T-helper 1 cell treated with Interleukin-12 subunit alpha and Interleukin-12 subunit beta and Interleukin-4 antibody, amounts not matched to agents 30 ng/mL and 1 ng/mL, for 36 hours (primary cell): Measurements from ENCODE around the gene MTX1. TPM values are rescaled to one million over a fixed set of nuclear protein-coding genes. Genes with fewer than 3 reads are reported as not detected.
"Not testable (repeated sequence)": the region's sequence is repeated elsewhere in the genome, so short reads cannot be mapped to it uniquely, and the experiment has no call there.

Experiments
- intact Hi-C: fragments of 100-400 bp; cut with micrococcal nuclease; formaldehyde crosslinking; loops from one replicate; pipeline ENCODE4 v1.15.1; 2024
- total RNA-seq: library from RNA; stranded (reverse); gene quantifications from 2 replicates; pipeline ENCODE4 v1.2.3, GENCODE V29; 2022

MTX1 gene
- total RNA-seq, 1 donor from 2014 or later, result 43.5 TPM

DNA sequence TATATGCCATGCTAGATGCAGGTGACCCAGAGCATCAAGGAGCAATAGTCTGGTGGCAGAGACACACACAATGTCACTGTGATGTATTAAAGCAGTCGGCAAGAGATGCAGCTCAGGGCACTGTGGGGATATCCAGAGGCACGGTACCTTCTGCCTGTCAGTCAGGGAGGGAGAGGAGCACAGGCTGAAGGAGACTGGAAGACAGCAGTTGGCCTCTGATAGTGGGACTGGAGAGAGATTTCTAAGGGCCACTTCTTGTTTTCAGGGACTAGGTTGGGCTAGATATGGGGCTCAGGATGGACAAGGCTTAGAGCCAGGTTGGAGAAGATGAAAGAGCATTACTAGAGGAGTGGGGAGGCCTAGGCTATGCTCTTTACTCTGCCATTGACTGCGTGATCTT lies 22.8 kb downstream of the MTX1 start:
- intact Hi-C loops, result not testable (repeated sequence)

DNA sequence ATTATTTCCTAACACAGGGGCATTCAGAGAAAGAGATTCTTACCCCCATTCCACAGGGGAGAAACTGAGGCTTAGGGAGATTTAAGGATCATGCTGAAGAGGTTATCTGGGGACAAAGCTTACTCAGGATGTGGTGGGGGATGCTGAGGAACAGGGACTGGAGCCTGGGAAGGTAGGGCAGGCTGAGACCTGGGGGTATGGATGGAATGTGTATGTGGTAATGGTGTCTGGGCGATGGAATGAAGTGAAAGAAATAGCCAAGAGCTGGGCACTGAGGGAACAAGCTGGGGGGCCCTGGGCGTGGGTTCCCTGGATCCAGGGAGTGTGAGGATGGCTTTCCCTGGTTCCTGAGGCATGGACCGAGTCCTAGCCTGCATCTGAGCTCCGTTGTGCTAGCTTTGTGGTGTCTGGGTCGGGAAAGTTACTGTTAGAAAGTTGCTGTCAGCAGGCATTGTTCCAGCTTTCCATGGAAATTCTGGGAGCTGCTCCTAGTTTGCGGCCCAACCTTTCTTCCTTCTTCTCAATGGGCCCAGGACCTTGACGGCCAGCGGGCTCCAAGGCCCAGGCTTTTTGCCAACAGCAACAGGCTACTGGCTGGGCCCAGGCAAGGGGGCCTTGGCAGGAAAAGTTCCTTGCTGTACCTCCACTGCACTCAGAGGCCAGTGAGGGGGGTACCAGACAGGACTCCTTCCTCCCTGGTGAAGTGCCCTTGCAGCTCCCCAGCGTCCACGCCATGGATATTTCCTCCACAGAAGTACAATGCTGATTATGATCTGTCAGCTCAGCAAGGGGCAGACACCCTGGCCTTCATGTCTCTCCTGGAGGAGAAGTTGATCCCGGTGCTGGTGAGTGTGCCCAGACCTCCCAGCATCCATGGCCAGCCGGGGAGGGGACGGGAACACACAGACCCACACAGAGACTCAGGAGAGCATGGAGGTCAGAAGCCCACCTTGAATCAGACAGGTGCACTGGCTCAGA lies 23.8 kb downstream of the MTX1 start:
- intact Hi-C loops, result not testable (repeated sequence)

DNA sequence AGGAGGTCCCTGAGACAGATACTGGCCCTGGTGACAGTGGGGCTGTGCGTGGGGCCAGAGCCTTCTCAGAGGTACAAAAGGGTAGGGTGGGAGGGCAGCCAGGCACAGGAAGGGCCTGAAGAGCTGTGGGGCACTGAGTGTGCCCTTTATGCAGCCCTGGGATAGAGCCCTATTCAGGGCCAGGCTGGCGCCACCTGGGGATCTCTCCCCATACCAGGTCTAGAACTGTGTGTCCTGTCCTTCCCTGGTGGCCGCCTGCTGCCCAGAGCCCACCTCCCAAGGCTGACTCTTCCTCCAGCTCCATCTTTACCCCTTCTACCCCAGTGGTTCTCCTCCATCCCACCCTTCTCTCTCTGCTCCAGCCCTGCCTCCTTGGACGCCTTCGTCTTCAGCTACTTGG lies 25.0 kb downstream of the MTX1 start:
- intact Hi-C loops, result not testable (repeated sequence)

DNA sequence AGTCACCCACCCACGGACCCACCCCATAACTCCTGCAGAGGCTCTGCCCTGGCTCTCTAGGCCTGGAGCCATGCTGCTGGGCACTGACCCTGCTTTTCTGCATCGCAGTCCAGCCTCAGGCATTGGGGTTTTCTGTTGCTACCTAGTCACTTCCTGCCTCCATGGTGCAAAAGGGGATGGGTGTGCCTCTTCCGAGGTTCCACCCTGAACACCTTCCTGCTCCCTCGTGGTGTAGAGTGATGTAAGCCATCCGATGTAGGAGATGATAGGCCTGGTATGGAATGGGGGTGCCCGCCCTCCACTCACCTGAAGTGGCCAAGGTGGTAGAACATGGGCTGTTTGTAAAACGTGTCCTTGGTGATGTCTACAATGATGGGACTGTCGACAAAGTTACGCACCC lies 26.9 kb downstream of the MTX1 start:
- intact Hi-C loops, result not testable (repeated sequence)

DNA sequence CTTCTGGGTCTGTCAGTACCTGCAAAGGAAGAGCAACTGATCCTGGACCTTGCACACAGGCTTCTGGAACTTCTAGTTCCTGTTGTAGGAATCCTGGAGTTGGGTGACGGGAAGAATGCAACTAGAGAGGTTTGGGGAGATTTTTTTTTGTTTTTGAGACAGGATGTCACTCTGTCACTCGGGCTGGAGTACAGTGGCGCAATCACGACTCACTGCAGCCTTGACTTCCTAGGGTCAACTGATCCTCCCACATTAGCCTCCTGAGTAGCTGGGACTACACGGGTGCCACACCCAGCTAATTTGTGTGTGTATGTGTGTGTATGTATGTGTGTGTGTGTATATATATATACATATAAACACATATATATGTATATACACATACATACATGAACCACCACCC lies 28.0 kb downstream of the MTX1 start:
- intact Hi-C loops, result no loop called here

DNA sequence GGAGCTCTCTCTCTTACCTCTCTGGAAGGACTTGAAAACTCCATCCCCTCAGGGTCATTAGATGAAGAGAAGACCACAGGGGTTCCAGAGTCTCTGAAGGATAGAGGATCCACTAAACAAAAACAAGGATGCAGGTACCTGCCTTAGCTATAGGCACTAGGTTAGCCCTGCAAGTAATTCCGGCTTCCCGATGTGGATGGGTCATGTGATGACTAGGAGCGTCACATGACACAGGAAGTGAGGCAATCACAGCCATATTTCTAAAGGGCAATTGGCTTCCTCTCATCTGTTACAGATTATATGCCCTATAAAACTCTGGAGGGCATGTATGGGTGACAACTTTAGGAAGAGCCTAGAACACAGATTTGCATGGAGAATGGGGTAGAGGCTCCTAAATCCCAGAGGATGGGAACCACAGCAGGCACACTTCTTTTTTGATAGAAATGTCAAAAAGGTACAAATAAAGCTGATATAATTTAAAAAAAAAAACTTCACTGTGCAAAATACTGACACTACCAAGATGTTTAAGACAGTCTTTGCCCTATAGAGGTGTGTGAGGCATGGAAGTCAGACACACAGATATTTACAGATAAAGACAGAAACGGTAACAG lies 32.7 kb downstream of the MTX1 start:
- intact Hi-C loops, result loop anchor here (1.0 to 5.0 kb wide), 5 partner anchors 14 to 811 kb away; partner anchors contain the start of genes ENTREP3, LAMTOR2 and UBQLN4

DNA sequence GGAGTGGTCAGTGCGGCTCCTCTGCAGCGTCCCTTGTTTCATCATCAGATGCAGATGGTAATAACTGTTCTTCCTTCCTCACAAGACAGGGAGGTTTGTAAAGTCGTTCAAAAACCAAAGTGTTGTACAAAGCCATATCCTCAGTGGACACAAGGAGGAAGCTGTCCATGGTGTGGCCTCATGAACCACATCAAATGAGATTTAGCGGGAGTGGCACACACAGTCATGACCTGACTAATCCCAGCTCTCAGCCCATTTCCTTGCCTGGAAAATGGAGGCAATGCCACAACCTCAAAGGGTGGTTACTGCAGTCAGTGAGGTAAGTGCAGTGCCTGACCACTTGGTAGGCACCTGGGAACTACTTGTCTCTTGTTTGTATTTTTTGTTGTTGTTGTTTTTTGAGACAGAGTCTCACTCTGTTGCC lies 33.4 kb downstream of the MTX1 start:
- intact Hi-C loops, result loop anchor here (1.0 to 5.0 kb wide), 5 partner anchors 13 to 810 kb away; partner anchors contain the start of genes ENTREP3, LAMTOR2 and UBQLN4

DNA sequence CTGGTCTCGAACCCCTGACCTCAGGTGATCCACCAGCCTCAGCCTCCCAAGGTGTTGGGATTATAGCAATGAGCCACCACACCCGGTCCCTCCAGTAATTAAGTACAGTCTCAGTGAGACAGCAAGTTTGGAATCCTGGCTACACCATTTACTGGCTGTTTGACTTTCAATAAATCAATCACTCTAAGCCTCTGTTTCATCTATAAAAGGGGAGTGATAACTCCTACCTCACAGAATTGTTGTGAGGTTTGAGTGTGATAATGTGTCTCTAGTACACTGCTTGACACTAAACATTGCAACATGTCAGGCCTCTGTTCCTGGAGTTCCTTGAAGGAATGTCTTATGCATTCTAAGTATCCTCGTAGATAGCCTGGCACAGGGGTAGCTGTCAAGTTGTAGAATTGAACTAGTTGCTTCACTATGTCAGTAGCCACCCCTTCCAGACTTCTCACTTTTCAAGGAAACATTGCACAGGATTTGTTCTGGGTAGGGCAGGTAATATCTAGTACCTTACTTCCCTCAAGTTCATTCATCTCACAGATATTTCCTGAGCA lies 34.4 kb downstream of the MTX1 start:
- intact Hi-C loops, result loop anchor here (5.0 kb wide), 1 partner anchor 809 kb away; the partner anchor contains the start of genes LAMTOR2 and UBQLN4

DNA sequence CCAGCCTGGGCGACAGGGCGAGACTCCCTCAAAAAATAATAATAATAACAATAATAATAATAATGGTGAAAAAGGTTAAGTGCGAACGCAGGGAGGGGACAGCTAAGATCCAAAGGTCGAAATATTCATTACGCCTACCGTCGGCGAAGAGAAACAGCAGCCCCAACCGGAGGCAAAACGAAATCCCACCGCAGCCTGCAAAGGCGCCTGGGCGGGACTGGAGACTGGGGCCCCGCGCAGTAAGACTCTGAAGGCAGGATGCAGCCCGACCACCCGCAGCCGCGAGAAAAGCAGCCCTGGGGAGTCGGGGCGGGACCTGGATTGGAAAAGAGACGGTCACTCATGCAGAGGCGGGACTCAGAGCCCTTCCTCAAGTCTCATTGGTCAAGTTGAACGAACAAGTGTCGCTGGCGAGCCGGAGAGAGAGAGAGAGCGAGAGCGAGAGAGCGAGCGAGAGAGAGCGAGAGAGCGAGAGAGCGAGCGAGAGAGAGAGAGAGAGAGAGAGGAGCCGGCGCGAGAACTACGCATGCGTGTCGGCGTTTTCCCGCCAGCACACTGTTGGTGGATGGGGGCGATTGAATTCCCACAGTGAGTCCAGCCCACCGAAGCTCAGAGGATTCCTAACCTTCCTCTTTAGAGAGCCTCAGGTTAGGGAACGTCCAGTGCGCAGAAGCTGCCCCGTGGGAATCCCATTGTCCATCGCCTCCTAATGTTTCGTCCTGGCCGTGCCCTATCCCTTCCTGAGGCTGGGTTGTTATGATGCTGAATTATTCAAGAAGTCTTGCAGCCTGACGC lies 36.1 kb downstream of the MTX1 start:
- intact Hi-C loops, result loop anchor here (1.0 to 5.0 kb wide), 6 partner anchors 18 to 808 kb away; partner anchors contain the start of genes CLK2, LAMTOR2, SCAMP3 and UBQLN4

DNA sequence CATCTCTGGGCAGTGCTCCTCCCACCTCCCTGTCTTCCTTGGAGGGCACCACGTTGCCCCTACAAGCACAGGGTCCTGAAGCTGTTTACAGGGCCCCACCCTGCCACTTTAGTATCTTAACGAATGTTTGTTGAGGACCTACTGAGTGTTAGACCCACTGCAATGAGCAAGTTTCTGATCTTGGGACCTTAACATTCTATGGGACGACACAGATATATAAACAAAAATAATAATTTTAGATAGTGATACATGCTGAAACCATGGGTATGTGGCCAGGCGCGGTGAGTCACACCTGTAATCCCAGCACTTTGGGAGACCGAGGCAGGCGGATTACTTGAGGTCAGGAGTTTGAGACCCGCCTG lies 36.6 kb downstream of the MTX1 start:
- intact Hi-C loops, result no loop called here

DNA sequence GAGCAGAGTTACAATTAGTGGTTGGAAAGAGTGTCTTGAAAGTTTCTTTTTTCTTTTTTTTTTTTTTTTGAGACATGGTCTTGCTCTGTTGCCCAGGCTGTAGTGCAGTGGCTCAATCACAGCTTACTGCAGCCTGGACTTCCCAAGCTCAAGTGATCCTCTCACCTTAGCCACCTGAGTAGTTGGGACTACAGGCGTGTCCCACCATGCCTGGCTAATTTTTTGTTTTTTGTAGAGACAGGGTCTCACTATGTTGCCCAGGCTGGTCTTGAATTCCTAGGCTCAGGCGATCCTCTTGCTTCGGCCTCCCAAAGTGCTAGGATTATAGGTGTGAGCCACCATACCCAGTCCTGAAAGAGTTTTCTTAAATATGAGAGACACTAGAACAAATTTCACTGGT lies 38.3 kb downstream of the MTX1 start:
- intact Hi-C loops, result not testable (repeated sequence)

DNA sequence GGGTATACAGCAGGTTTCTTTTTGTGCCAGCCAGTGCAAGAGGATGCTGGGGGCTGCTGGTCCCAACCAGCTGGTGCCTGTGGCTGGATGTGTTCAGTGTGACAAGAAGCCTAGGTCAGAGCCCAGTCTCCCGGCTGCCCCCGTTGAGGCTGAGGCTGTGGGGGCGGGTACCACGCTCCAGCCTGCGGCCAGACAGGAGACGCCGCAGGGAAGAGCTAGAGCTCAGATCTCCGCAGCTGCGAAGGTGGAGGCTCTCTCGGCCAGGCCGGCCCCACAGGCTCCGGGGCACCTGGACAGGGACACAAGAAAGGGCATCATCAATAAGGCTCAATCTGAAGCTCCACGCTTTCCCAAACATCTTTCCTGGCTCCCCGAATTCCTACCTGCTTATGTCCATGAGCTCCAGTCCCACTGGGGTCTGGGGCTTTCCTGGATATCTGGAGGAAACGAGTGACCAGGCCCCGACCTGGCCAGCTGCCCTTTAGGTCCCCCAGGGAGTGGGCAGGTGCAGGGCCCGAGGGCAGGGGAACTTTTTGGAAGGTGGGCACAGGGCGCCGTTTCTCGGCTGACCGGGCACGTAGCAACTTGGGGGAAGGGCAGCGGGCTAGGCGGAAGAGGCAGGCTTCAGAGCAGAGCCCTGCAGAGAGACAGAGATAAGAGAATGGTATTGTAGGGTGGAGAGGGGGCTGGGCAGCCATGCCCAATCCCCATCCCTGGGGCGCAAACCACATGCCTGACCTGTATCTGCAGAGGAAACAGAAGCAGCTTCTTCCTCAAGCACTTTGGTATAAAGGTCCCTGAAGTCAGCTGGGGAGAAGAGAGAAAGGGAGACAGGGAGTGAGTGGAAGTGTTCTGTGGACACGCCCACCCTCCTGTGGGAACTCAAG lies 39.4 kb downstream of the MTX1 start:
- intact Hi-C loops, result no loop called here

DNA sequence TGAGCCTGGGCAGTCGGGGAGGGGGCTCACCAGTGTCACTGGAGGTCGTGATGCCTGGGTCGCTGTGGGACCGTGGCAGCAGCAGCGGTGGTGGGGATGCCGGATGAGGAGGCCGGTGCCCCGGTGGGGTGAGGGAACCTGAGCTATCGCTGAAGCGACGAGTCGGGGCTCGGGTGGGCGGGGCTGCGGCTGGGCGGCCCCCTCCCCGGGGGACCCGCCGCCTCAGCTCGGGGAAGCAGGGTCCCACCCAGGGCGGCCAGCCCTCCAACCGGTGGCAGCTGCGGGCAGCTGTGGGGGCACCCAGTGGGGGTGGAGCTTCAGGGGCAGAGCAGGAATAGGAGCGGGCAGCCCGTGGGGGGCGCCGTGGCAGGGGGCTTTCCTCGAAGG lies 41.7 kb downstream of the MTX1 start:
- intact Hi-C loops, result loop anchor here (1.0 kb wide), 5 partner anchors 58 to 495 kb away; partner anchors contain the start of gene FDPS

DNA sequence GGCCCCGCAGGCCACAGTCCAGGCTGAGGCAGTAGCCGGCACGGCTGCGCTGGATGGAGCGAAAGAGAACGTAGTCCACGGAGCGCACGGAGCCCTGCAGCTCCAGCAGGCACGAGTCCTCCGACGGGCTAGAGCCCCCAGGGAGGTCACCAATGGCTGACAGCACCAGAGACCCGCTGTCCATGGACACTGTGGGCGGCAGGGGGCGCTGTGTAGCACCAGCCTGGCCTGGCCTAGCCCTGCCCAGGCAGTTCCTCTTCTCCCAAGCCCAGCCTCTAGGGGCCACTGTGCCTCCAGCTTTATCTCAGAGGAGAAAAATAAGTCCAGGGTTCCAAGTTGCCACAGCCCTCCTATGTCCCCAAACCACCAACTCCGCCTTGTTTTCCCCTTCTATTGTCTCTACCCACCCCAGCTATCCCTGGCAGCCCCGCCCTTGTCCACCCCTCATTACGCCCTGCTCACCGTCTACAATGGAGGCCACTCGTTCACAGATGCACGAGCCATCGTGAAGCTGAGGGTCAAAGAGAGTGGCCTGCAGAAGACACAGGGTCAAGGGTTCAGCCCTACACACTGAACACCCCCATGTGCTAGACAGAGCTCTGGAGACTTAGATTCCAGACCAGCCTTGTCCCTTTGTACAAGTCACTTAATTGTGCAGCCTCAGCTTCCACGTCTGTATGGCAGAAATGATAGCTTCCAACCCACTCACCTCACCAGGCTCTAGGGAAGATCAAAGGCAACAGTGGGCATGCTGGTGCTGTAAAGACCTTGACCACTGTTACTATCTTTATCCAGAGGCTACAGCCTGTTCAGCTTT lies 42.3 kb downstream of the MTX1 start:
- intact Hi-C loops, result loop anchor here (1.0 kb wide), 5 partner anchors 57 to 494 kb away; partner anchors contain the start of gene FDPS

DNA sequence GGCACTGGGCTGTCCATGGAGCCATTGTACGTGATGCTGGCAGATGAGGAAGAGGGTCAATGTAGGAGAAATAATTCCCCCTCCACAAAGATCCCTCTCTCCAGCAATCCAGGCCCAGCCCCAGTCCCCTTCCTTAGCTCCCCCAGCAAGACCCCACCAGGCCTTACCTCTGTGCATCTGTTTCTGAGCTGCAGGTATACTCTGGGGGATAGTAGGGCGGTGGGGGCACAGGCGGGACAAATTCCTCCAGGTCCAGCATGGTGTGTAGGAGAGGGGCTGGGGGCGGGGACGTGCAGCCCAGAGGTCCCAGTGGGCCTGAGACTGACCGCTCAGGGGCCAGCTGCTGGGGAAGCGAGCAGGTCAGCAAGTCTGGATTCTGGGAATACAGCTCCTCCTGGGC lies 43.1 kb downstream of the MTX1 start:
- intact Hi-C loops, result no loop called here

DNA sequence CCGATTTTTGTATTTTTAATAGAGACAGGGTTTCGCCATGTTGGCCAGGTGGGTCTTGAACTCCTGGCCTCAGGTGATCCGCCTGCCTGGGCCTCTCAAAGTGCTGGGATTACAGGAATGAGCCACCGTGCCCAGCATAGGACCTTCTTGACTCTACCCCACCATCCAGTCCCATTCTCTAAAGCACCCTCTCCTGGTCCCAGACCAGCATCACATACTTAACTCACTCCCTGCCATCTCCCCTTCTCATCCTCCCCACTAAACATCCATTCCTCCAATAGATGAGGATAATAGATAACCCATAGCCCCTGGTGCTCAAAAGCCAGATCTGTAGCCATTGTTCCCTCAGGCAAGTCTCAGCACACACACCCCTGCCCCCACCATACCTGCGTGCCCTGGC lies 44.7 kb downstream of the MTX1 start:
- intact Hi-C loops, result no loop called here

DNA sequence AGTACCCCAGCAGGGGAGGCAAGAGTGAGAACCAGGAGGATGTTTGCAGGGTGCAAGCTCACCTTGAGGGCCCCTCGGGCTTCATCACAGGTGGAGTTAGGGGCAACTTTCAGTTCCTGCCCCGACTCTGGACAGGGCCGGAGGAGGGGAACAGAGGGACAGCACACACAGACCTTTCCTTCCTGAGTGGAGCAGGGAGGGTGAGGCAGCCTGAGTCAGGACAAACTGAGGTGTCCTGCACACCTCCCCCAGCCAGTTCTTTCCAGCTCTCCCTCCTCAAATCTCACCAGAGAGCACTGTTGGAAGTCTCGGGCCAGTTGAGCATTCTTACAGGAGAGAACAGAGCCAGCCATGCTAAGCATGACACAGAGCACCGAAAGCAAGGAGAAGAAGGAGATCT lies 45.3 kb downstream of the MTX1 start:
- intact Hi-C loops, result loop anchor here (2.0 kb wide), 1 partner anchor 767 kb away; the partner anchor contains the start of gene SSR2

DNA sequence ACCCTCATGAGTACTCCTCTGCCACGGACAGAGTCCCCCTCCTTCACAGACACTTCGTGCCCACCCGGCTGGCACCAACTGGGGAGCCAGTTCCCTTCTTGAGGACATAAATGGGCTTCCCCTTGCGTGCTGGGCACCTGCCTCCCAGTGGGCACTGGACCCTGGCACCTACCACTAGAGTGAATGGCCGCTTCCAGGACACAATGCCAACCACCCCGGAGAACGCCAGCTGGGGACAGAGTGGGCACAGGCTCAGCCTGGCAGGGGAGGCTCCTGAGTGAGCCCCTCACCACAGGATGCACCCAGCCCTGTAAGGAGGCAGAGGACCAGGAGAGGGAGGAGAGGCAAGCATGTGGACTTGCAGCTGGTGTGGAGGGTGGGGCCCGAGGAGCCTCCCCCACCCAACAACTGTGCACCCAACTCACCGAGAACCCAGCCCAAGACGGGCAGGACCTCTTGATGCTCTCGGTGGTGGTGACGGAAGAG lies 45.8 kb downstream of the MTX1 start:
- intact Hi-C loops, result loop anchor here (2.0 kb wide), 1 partner anchor 767 kb away; the partner anchor contains the start of gene SSR2
